GM23248 (cell line): Measurements from ENCODE around the gene ARFGAP2.

Source experiments
- EZH2 ChIP-seq: fragments of 200-600 bp; sonication (generic); IDR thresholded peaks from 2 replicates; pipeline ENCODE4 v1.6.1; 2018; ENCODE audit warnings: antibody characterized with exemption, mild to moderate bottlenecking; ENCODE audit not compliant: insufficient read depth, poor library complexity, severe bottlenecking
- EZH2phosphoT487 ChIP-seq: fragments of 200-600 bp; sonication (generic); IDR thresholded peaks from 2 replicates; pipeline ENCODE4 v1.6.1; 2018; ENCODE audit warnings: antibody characterized with exemption, moderate library complexity, mild to moderate bottlenecking, low read depth; ENCODE audit not compliant: insufficient read depth

DNA sequence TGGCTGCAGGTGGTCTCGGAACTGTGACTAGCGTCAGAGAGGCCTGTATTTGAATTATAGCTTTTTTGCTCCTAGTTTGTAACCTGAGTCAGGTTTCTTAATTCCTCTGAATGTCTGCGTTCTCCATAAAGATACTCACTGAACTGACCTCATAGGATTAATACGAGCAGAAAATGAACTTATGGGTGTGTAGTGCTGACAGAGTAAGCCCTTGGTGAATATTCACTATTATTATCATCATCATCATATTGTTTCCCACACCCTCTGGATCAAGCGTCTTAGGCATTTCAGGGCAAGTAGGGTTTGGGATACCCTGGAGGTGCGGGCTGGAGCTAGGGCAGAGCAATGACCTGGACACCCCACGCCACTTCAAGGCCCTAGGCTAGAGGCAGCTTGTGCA, 29.0 kb downstream of the ARFGAP2 start:
- TF ChIP-seq EZH2 (no peak), EZH2phosphoT487 (no peak)
